ENCODE data around the gene ARHGAP18.

DNA sequence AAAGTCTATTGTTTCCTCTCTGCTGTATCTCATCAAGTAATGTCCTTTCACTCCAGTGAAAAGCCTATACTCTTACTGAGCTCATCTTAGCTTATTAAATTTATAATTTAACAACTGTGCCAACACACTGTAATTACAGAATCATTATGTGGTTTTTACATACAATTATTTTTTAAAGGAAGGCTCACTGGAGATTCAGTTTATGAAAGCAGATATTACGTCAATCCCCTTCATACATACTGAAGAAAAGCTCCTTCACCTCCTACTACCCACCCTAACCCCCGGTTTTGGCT is 28.1 kb downstream of the ARHGAP18 start:
- TF ChIP-seq CTCF (IDR thresholded peaks at IDR 0.05) (no peak), POLR2A (IDR thresholded peaks at IDR 0.05) (no peak)
